Kidney (tissue), 14 donors: ENCODE data around the gene CORO1A. TPM values are rescaled to one million over a fixed set of nuclear protein-coding genes. Genes with fewer than 3 reads are reported as not detected.
"Not testable (repeated sequence)": the region's sequence is repeated elsewhere in the genome, so short reads cannot be mapped to it uniquely, and the experiment has no call there.

Experiments
- DNase-seq, 5 donors: peaks; one replicate each; pipeline ENCODE4 v3.0.0-alpha.2; 2013 to 2020
- FAIRE-seq: peaks from 2 replicates; lab custom pipeline; 2012; peaks lifted over from hg19 to GRCh38; lab: Jason Lieb, UNC
- H3K27ac ChIP-seq, 2 donors: one replicate each; pipeline ENCODE4 v1.7.0; 2013; ENCODE audit warnings: low read depth in 2 of 2, low read length in 2 of 2, inconsistent platforms in 1 of 2
- H3K27me3 ChIP-seq: one replicate; pipeline ENCODE4 v1.7.1; 2013; ENCODE audit warnings: low read length, inconsistent platforms; ENCODE audit not compliant: control insufficient read depth, insufficient read depth
- H3K36me3 ChIP-seq, 3 donors: one replicate each; pipeline versions ENCODE4 v1.7.0 to v1.7.1; 2013; ENCODE audit warnings: low read length in 3 of 3, control low read depth in 1 of 3, inconsistent platforms in 1 of 3; ENCODE audit not compliant: insufficient read depth in 3 of 3, control insufficient read depth in 2 of 3
- H3K4me1 ChIP-seq, 3 donors: one replicate each; pipeline versions ENCODE4 v1.7.0 to v1.7.1; 2013; ENCODE audit warnings: low read length in 3 of 3, inconsistent platforms in 1 of 3, low read depth in 1 of 3; ENCODE audit not compliant: control insufficient read depth in 2 of 3, insufficient read depth in 2 of 3
- H3K4me3 ChIP-seq, 3 donors: one replicate each; pipeline versions ENCODE4 v1.7.0 to v1.8.1; 2013; ENCODE audit warnings: low read length in 3 of 3, control low read depth in 1 of 3, inconsistent platforms in 1 of 3
- H3K9ac ChIP-seq, 3 donors: one replicate each; pipeline versions ENCODE4 v1.7.0 to v1.7.1; 2013; ENCODE audit warnings: low read length in 3 of 3, control low read depth in 1 of 3, inconsistent platforms in 1 of 3
- H3K9me3 ChIP-seq, 3 donors: one replicate each; pipeline versions ENCODE4 v1.7.0 to v1.7.1; 2013; ENCODE audit warnings: low read length in 3 of 3, control low read depth in 1 of 3, inconsistent platforms in 1 of 3; ENCODE audit not compliant: control insufficient read depth in 2 of 3, insufficient read depth in 1 of 3
- intact Hi-C: fragments of 100-400 bp; cut with DNase I; formaldehyde crosslinking; loops from one replicate; pipeline ENCODE4 v1.11.1; 2022
- polyA plus RNA-seq: library from polyadenylated mRNA; stranded (reverse); fragments of 350-450 nt; fragmentation: Illumina TruSeq; extraction: RNeasy Lipid Tissue Mini Kit (QIAGEN cat#74804); gene quantifications from one replicate; pipeline ENCODE4 v1.2.3, GENCODE V29; 2014; ENCODE audit warnings: low read depth, low replicate concordance; ENCODE audit not compliant: insufficient read depth
- total RNA-seq: library from RNA; stranded (reverse); fragmentation: NEBNext Ultra II Directional; extraction: Animal tissue kit (Norgen Biotek cat#: 25700); gene quantifications from one replicate; pipeline ENCODE4 v1.2.1, GENCODE V29; 2021
- TF ChIP-seq, protein P1 (sequence below): IDR thresholded peaks from 3 replicates; pipeline ENCODE4 v1.5.1; 2012; ENCODE audit warnings: mild to moderate bottlenecking, moderate library complexity, borderline replicate concordance; ENCODE audit not compliant: insufficient read depth; ENCODE audit errors: extremely low read depth
- donor health status: control.
- donor health status: control.
- donor health status: control.
- donor health status: control.
- donor health status: control.
- donor health status: DM: yes; HTN: yes; CAD: no.
- donor health status: Normal renal cell carcinoma (clear cell type).

The CORO1A gene
- total and polyA plus RNA-seq, 2 donors from 2014 or later: 8.0 to 69.3 TPM

DNA sequence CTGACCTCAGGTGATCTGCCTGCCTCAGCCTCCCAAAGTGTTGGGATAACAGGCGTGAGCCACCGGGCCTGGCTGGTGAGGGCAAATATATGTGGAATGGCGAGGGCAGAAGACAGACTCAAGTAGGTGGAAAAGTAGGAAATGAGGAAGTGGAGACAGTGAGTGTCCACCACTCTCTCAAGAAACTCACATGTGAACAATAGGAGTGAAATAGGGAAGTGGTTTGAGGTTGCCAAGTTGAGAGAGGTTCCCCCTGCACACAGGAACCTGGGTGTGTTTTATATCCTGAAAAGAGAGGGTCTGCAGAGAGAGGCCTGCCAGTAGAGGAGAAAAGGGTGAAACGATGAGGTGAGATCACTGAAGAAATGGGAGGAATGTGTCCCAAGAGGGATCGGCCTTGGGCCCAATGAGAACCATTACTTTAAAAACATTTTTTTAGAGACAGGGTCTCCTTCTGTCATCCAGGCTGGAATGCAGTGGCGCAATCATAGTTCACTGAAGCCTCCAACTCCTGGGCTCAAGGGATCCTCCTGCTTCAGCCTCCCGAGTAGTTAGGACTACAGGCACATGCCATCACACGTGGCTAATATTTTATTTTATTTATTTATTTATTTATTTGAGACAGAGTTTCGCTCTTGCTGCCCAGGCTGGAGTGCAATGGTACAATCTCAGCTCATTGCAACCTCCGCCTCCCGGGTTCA, 17.1 kb upstream of the CORO1A start:
- Histone ChIP-seq H3K4me3 (no peak overlapping the region), H3K9ac (no peak overlapping the region), H3K9me3 (no peaks in the 10 kb centered on the region), H3K4me1 (no peaks in the 10 kb centered on the region), H3K36me3 (no peaks in the 10 kb centered on the region), H3K27ac (no peak overlapping the region), H3K27me3 (no peaks in the 10 kb centered on the region)
- FAIRE-seq: no peak
- DNase-seq: no peak
- intact Hi-C loops: no loop called here
- TF ChIP-seq, protein P1, sequence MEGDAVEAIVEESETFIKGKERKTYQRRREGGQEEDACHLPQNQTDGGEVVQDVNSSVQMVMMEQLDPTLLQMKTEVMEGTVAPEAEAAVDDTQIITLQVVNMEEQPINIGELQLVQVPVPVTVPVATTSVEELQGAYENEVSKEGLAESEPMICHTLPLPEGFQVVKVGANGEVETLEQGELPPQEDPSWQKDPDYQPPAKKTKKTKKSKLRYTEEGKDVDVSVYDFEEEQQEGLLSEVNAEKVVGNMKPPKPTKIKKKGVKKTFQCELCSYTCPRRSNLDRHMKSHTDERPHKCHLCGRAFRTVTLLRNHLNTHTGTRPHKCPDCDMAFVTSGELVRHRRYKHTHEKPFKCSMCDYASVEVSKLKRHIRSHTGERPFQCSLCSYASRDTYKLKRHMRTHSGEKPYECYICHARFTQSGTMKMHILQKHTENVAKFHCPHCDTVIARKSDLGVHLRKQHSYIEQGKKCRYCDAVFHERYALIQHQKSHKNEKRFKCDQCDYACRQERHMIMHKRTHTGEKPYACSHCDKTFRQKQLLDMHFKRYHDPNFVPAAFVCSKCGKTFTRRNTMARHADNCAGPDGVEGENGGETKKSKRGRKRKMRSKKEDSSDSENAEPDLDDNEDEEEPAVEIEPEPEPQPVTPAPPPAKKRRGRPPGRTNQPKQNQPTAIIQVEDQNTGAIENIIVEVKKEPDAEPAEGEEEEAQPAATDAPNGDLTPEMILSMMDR: no peak

DNA sequence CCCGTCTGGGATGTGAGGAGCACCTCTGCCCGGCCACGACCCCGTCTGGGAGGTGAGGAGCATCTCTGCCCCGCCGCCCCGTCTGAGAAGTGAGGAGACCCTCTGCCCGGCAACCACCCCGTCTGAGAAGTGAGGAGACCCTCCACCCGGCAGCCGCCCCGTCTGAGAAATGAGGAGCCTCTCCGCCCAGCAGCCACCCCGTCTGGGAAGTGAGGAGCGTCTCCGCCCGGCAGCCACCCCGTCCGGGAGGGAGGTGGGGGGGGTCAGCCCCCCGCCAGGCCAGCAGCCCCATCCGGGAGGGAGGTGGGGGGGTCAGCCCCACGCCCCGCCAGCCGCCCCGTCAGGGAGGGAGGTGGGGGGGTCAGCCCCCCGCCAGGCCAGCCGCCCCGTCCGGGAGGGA, 14.7 kb upstream of the CORO1A start:
- H3K9ac ChIP-seq, FAIRE-seq, H3K36me3 ChIP-seq, DNase-seq, H3K9me3 ChIP-seq, H3K4me3 ChIP-seq, H3K27ac ChIP-seq, intact Hi-C loops, H3K27me3 ChIP-seq, H3K4me1 ChIP-seq: not testable (repeated sequence)

DNA sequence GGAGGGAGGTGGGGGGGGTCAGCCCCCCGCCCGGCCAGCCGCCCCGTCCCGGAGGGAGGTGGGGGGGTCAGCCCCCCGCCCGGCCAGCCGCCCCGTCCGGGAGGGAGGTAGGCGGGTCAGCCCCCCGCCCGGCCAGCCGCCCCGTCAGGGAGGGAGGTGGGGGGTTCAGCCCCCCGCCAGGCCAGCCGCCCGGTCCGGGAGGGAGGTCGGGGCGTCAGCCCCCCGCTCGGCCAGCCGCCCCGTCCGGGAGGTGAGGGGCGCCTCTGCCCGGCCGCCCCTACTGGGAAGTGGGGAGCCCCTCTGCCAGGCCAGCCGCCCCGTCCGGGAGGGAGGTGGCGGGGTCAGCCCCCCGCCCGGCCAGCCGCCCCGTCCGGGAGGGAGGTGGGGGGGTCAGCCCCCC, 14.0 kb upstream of the CORO1A start:
- intact Hi-C loops, FAIRE-seq: not testable (repeated sequence)

DNA sequence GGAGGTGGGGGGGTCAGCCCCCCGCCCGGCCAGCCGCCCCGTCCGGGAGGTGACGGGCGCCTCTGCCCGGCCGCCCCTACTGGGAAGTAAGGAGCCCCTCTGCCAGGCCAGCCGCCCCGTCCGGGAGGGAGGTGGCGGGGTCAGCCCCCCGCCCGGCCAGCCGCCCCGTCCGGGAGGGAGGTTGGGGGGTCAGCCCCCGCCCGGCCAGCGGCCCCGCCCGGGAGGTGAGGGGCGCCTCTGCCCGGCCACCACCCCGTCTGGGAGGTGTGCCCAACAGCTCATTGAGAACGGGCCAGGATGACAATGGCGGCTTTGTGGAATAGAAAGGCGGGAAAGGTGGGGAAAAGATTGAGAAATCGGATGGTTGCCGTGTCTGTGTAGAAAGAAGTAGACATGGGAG, 13.3 kb upstream of the CORO1A start:
- H3K27ac ChIP-seq, H3K4me3 ChIP-seq, H3K4me1 ChIP-seq, H3K9ac ChIP-seq, H3K36me3 ChIP-seq, H3K27me3 ChIP-seq, H3K9me3 ChIP-seq, DNase-seq, FAIRE-seq, intact Hi-C loops: not testable (repeated sequence)

More for the DNA sequence above, 14.0 kb upstream of the CORO1A start:
- not testable (repeated sequence) for DNase-seq, H3K27me3 ChIP-seq, H3K27ac ChIP-seq, H3K36me3 ChIP-seq, H3K4me3 ChIP-seq, H3K9me3 ChIP-seq, H3K9ac ChIP-seq, H3K4me1 ChIP-seq

DNA sequence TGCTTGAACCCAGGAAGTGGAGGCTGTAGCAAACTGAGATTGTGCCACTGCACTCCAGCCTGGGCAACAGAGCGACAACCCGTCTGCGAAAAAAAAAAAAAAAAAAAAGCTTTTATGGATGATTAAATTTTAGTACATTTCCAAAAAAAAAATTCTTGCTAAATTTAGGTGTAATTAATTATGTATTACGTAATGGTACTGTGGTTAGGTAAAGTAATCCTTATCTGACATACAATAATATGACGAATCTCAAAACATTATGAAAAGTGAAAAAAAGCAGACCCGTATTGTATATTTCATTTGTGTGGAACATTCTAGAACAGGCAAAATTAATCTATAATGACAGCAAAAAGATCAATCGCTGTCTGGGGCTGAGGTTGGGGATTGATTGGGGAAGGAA, 10.3 kb upstream of the CORO1A start:
- FAIRE-seq (no peak), DNase-seq (no peak)
- Histone ChIP-seq H3K9me3 (no peaks in the 10 kb centered on the region), H3K27ac (no peak overlapping the region), H3K4me3 (no peak overlapping the region), H3K27me3 (no peaks in the 10 kb centered on the region), H3K9ac (no peak overlapping the region), H3K36me3 (no peaks in the 10 kb centered on the region), H3K4me1 (no peaks in the 10 kb centered on the region)
- intact Hi-C loops: no loop called here
- TF ChIP-seq, protein P1: no peak

DNA sequence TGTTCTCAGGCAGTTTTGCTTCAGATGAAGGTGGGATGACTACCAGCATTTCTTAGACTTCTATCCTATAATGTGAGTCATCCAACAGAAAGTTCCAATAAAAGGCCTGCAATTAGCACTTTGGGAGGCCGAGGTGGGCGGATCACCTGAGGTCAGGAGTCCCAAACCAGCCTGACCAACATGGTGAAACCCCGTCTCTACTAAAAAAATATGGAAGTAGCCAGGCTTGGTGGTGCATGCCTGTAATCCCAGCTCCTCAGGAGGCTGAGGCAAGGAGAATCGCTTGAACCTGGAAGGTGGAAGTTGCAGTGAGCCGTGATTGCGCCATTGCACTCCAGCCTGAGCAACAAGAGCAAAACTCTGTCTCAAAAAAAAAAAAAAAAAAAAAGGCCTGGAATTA, 6.5 kb upstream of the CORO1A start:
- FAIRE-seq, H3K27me3 ChIP-seq, H3K9ac ChIP-seq, intact Hi-C loops, DNase-seq, H3K36me3 ChIP-seq, H3K4me3 ChIP-seq, H3K4me1 ChIP-seq, H3K9me3 ChIP-seq, H3K27ac ChIP-seq: not testable (repeated sequence)
